Left hindlimb (tissue), 1 donor: ENCODE results near the gene GPLD1.
A peak's percentile ranks its signal among the peaks of the same experiment; 100 is the strongest.
"Not testable (repeated sequence)": the region's sequence is repeated elsewhere in the genome, so short reads cannot be mapped to it uniquely, and the experiment has no call there.

Source experiments
- DNase-seq: peaks from one replicate; pipeline ENCODE4 v3.0.0-alpha.2; 2018

The GPLD1 gene

DNA sequence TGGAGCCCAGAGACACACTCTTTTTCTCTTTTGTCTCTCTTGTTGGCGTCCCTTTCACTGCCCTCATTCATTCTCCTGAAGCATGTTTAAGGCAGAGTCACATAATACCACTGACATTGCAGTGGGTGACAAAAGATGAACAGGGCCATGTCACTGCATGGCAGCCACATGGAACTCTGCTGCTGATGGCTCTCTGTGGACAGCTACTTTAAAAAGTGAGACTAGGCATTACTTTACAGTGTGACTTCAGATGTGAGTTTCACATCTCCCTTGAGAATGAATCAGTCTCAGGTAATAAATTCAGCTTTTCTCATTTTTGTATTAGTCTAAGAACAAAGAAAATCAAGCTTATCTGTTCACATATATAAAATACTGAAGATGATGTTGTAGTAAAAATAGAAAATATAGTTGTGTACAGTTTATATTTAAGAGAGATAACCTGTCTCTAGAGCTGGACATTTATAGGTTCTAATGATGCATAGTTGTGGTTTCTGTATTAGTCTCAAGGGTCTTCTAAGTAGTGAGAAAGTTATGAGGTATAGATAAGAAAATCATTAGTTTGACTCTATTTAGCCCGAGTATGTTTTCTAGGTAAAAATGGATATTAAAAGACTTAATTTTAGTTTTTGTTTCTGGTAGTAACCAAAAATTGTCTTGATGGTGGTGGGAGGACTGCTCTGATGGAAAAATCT lies 80.5 kb downstream of the GPLD1 start:
- DNase-seq: no peak

DNA sequence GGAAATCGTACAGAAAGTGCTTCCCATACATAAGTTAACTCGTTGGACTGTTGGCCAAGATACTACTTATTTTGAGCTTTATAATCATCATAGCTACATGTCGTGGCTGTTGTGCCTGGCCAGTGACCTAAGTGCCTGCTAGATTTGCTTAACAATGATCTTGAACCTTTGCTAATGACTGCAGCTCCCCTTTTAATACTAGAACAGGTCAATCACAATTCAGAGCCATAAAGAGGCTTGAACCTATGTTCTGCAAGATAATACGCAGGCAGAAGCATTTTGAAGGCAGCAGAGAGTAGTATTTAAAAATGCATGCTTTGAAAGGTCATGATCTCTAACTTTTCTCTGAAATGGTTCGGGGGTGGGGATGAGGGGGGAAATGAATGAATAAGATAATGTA lies 84.1 kb downstream of the GPLD1 start:
- no peak for DNase-seq

DNA sequence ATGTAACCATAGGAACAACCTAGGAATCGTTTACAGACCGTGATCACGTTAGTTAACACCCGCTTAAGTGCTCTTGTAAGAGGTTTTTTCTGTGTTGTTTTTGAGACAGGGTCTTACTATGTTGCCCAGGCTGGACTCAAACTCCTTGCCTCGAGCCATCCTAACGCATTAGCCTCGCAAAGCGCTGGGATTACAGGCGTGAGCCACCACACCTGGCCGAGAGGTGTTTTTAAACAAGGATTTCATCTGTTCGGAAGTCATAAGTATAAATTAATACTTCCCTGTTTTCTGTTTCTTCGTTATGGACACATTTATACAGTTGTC lies 85.9 kb downstream of the GPLD1 start:
- no peak for DNase-seq

DNA sequence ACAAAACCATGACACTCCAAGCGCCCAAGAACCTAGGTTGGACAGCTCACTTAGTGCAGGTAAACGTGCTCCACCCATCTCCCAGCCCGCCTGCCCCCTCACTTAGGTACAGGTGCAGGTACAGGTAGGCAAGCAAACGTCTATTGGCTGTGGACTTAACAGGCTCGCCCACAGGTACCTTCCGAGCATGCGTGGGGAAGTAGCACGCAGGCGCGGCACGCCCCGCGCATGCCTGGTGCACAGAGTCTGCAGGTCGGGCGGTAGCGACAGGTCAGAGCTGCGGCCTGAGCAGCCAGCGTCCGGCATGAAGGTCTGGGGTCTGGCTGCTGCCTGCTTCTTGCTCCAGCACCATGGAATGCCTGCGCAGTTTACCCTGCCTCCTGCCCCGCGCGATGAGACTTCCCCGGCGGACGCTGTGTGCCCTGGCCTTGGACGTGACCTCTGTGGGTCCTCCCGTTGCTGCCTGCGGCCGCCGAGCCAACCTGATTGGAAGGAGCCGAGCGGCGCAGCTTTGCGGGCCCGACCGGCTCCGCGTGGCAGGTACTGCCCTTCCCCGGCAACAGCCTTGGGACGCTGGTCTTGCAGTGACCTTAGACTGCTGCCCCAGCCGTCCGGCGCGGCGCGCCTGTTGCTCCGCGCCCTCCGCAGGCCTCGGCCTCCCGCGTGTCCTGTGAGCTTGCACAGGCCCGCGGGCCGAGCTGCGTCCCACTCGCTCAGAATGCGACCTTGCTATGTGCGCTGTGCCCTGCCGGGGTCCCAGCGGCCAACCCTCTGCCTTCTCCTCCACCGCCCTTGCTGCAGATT lies 86.5 kb downstream of the GPLD1 start, which contains the start of gene MRS2:
Gene MRS2 (plus strand): TSS at position 240 of the 804 bp plus-strand sequence. CDS start 111 bp downstream, at position 351.
- DNase-seq: peak; percentile 83

DNA sequence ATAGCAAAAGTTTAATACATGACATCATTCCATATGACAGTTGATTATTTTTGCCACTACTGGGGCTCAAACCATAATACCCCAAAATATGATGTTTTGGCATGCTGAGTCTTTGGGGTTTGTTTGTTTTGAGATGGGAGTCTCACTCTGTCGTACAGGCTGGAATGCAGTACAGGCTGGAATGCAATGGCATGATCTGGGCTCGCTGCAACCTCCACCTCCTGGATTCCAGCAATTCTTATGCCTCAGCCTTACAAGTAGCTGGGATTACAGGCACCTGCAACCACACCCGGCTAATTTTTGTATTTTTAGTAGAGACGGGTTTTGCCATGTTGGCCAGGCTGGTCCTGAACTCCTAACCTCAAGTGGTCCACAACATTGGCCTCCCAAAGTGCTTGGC lies 87.9 kb downstream of the GPLD1 start:
- no peak for DNase-seq

DNA sequence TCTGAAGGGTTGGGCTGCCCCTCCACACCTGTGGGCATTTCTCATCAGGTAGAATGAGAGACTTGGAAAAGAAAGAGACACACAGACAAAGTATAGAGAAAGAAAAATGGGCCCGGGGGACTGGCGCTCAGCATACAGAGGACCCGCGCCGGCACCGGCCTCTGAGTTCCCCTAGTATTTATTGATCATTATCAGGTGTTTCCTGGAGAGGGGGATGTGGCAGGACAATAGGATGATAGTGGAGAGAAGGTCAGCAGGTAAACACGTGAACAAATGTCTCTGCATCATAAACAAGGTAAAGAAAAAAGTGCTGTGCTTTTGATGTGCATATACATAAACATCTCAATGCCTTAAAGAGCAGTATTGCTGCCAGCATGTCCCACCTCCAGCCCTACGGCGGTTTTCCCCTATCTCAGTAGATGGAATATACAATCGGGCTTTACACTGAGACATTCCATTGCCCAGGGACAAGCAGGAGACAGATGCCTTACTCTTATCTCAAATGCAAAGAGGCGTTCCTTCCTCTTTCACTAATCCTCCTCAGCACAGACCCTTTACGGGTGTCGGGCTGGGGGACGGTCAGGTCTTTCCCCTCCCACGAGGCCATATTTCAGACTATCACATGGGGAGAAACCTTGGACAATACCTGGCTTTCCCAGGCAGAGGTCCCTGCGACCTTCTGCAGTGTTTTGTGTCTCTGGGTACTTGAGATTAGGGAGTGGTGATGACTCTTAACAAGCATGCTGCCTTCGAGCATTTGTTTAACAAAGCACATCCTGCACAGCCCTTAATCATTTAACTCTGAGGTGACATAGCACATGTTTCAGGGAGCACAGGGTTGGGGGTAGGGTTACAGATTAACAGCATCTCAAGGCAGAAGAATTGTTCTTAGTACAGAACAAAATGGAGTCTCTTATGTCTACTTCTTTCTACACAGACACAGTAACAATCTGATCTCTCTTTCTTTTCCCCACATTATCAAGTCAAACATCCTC lies 89.0 kb downstream of the GPLD1 start:
- DNase-seq: not testable (repeated sequence)

DNA sequence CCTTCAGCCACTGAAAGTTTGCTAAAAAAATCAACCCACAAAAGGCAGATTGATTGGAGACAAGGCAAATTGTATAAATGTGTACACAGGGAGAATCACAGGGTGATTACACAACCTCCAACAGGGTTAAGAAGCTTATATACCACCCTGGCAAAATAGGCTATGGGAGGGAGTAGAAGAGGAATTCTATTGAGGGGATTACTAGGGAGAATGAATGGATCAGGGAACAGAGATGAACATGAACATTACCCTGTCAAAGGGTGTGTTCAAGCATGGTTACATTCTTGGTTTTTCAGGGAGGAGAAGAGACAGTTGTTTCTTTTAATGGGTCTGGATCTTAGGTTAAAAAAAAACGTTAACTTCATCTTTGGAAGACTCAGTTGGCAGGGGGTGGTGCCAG lies 91.7 kb downstream of the GPLD1 start:
- DNase-seq: no peak

DNA sequence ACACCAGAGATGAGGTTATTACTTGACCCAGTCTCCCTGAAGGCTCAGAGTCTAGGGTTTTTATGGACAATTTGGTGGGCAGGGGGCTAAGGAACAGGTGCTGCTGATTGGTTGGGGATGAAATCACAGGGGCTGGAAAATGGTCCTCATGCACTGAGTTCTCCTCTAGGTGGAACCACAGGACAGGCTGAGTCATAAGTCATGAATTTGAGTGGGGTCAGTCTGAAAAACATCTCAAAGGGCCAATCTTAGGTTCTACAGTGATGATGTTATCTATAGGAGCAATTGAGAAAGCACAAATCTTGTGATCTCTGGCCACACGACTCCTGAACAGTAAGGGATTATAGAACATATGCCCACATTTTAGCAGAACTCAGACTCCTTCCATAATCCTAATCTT lies 92.6 kb downstream of the GPLD1 start:
- no peak for DNase-seq

DNA sequence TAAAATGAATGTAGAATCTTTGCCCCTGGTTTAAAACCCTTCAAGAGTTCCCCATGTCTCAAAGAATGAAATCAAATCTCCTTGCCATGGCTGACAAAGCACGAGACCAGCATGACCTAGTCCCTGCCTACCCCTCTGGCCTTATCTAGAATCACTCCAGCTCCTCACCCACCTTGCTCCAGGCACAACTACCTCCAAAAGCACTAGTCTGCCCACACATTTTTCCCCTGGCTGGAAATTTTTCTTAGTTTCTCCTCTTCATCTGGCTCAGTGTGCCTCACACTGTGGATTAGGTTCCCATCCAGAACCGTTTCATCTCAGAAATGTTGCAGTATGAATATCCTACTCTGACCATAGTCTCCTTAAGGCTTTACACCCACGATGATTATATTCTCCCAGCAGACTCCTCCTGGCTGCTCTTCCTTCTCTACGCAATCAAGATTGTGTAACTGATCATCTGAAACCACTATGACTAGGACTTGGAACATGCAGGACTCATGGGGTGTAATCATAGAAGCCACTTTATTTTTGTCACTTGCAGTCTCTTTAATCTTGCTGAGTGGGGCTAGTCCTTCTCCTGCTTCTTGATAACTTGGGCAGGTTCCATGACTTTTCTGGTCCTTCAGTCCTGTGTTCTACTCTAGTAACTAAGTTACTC lies 94.5 kb downstream of the GPLD1 start:
- no peak for DNase-seq

DNA sequence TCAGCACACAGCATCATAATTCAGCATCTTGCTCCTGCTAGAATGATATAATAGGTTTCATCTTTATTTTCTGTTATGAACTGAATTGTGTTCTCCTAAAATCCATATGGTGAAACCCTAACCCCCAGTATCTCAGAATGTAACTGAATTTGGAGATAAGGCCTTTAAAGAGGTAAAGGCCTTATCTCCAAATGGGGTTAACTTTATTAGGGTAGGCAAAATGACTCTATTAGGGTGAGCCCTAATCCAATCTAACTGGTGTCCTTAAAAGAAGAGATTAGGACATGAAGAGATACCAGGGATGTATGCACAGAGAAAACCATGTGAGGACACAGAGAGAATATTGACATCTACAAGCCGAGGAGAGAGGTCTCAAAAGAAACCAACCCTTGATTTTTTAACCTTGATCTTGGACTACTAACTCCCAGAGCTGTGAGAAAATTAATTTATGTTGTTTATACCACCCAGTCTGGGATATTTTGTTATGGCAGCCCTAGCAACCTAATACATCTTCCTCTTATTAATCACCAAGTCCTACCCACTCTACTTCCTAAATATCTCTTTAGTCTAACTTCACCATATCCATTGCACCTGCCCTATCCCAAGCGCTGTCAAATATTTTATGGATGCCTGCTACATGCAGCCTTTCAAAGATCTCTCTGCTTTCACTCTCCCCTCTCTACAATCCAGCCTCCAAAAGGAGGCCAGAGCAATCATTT lies 95.2 kb downstream of the GPLD1 start:
- DNase-seq: no peak

DNA sequence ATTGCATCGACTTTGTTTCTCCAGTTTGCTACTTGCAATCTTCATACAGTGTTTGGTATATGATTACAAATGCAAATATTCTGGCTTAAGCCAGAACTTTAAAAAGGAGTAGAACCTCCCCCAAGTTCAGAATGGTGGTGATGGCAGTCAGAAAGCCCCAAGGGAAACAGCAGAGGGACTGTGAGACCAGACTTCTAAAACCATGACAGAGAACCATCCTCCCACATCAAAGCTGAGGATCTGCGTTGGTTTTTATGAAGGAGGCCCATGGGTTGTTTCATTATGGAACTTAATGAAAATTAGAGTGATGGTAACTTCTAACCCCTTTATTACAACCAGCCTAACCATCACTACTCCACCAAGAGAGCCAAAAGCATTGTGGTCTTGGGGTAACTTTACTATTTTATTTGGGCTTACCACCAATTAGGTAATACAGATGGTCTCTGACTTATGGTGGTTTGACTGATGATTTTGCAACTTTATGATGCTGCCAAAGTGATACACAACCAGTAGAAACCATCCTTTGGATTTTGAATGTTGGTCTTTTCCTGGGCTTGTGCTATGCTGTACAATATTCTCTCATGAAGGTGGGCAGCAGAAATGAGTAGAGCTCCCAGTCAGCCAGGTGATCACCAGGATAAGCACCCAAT lies 97.5 kb downstream of the GPLD1 start:
- DNase-seq: no peak

DNA sequence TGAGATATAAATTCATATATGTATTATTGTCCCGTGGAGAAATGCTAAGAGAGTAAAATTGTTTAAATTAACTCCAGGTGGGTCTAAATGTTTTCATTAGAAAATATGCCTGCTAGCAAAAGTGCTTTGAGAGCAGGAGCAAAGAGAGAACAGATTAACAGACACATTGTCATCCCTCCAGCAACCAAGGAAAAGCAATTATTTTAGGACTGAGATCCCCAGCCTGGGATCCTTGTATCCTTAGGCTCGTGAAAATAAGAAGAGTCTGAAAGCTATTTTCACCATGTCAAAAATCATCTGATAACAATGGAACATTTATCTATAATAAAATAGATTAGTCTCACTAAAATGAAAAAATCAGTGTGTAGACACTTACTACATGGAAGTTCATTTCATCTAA lies 98.2 kb downstream of the GPLD1 start:
- no peak for DNase-seq

DNA sequence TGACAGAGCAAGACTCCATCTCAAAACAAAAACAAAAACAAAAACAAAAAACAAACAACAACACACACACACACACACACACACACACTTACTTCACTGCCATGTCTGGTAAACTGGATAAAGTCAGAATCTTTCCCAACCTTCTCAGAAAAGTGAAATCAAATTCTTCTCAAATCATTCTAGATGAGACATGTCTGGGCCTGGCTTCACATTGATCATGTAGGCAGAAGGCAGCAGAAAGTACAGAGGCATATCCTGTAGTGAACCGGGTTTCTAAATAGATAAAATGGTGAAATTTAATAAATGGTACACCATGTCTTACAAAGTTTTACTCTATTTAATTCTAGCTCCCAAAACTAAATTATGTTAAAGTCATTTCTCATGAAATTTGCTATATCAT lies 101.6 kb downstream of the GPLD1 start:
- DNase-seq: no peak

DNA sequence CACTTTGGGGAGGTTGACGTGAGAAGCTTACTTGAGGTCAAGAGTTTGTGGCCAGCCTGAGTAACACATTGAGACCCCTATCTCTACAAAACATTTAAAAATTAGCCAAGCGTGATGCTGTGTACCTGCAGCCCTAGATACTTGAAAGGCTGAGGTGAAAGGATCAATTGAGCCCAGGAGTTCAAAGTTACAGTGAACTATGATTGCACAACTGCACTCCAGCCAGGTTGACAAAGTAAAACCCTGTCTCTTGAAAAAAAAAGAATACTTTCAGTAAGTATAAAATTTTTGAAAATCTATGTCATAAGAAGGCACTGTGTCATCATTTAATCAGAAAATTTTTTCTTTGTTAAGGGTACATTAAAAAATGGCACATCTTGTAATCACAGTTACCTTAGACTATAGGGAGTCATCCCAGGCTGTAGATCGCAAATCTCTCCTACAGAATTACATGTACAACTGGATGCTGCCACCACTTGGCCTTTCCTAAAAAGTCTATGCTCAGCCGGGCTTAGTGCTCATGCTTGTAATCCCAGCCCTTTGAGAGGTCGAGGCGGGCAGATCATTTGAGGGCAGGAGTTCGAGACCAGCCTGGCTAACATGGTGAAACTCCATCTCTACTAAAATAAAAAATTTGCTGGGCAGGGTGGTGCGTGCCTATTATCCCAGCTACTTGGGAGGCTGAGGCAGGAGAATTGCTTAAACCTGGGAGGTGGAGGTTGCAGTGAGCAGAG lies 103.7 kb downstream of the GPLD1 start:
- no peak for DNase-seq

DNA sequence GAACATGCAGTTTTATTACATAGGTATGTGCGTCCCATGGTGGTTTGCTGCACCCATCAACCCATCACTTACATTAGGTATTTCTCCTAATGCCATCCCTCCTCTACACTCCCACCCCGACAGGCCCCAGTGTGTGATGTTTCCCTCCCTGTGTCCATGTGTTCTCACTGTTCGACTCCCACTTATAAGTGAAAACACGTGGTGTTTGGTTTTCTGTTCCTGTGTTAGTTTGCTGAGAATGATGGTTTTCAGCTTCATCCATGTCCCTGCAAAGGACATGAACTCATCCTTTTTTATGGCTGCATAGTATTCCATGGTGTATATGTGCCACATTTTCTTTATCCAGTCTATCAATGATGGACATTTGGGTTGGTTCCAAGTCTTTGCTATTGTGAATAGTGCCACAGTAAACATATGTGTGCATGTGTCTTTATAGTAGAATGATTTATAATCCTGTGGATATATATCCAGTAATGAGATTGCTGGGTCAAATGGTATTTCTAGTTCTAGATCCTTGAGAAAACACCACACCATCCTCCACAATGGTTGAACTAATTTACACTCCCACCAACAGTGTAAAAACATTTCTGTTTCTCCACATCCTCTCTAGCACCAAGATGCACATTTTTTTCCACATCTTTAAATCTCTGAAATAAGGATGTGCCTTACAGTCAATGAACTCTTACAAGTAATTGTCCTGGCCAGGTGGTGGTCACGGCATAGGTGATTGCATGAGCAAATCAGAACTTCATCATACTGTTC lies 104.8 kb downstream of the GPLD1 start:
- DNase-seq: not testable (repeated sequence)

DNA sequence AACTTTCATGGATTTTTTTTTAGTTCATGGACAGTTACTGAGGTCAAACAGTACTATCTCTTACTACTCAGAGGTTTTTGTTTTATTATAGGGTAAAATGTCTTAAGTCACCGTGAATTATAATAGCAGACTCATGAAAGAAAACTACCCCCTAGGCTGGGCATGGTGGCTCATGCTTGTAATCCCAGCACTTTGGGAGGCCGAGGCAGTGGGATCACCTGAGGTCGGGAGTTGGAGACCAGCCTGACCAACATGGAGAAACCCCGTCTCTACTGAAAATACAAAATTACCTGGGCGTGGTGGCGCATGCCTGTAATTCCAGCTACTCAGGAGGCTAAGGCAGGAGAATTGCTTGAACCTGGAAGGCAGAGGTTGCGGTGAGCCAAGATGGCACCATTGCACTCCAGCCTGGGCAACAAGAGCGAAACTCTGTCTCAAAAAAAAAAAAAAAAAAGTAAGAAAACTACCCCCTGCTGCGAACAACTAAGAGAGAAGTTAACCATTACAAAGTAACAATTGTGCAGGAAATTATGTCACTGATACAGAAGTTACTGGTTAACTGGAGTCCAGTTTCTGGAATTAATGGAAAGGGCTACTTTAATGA lies 106.4 kb downstream of the GPLD1 start:
- not testable (repeated sequence) for DNase-seq

DNA sequence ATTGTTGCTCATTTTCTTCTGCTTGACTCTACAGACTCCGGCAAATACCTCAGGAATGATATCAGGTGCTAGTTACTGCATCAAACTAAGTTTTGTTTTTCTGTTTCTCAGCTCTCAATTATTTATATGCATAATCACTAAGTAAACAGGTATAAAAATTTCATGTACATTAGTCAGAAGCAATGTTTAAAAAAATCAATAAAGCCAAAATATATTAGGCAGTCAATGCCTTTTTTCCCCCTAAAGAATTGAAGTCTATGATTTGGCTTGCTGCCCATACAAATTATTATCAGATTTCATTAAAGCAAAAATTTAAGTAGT lies 107.2 kb downstream of the GPLD1 start:
- no peak for DNase-seq

DNA sequence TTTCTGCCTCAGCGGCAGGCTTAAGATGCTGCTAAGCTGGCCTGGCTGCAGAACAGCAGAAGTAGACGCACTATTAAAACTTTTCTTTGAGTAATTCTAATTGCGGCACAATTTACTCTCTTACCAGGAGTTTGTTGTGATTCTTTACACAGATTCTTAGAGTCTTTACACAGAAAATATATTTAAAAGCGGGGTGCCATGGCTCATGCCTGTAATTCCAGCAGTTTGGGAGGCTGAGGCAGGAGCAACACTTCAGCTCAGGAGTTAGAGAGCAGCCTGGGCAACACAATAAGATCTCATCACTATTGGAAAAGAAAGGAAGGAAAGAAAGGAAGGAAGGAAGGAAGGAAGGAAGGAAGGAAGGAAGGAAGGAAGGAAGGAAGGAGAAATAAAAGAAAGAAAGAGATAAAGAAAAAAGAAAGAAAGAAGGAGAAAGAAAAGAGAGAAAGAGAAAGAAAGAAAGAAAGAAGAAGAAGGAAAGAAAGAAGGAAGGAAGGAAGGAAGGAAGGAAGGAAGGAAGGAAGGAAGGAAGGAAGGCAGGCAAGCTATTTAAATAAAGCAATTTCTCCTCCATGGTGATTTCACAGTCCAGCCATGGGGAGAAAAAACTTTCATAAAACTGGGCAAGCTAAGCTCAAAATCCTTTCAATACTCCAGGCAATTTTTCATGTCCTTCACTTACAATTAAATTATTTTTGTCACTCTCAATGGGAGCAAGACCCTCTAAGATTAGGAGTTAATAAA lies 107.7 kb downstream of the GPLD1 start:
- no peak for DNase-seq
